Naive thymus-derived CD4-positive, alpha-beta T cell (primary cell): ENCODE measurements around the gene RAB11A. TPM values are rescaled to one million over a fixed set of nuclear protein-coding genes. Genes with fewer than 3 reads are reported as not detected.

Experiments
- ATAC-seq: fragments of 150-1000 bp; cut with Tn5 transposase; 2 replicates; pipeline ENCODE4 v1.10.0; 2021; ENCODE audit warnings: mild to moderate bottlenecking, moderate library complexity
- CTCF ChIA-PET: fragments of 350-600 bp; sonication (Branson Sonifier 250); formaldehyde crosslinking; loops from one replicate; lab custom pipeline; 2021; ENCODE audit warnings: antibody characterized with exemption; lab: Charles Lee
- POLR2A ChIA-PET: fragments of 350-600 bp; sonication (Branson Sonifier 250); formaldehyde crosslinking; loops from one replicate; lab custom pipeline; 2021; ENCODE audit warnings: antibody characterized with exemption, inconsistent platforms; lab: Charles Lee
- DNase-seq, 9 donors: peaks; one replicate each; pipeline versions ENCODE4 v3.0.0 to v3.0.0-alpha.2; 2020 to 2022; ENCODE audit warnings: mixed read lengths in 1 of 9
- H3K27ac ChIP-seq: one replicate; pipeline ENCODE4 v1.7.0; 2013; ENCODE audit warnings: mild to moderate bottlenecking, low read depth, low read length, moderate library complexity
- H3K27me3 ChIP-seq, 2 donors: one replicate each; pipeline ENCODE4 v1.7.0; 2013; ENCODE audit warnings: low read length in 2 of 2, mild to moderate bottlenecking in 2 of 2, moderate library complexity in 2 of 2; ENCODE audit not compliant: control insufficient read depth in 2 of 2, insufficient read depth in 2 of 2
- H3K36me3 ChIP-seq, 3 experiments: 1 replicate in 2 of 3; 2 replicates in 1 of 3; pipeline ENCODE4 v1.7.0; 2013; ENCODE audit warnings: low read length in 3 of 3, mild to moderate bottlenecking in 3 of 3, moderate library complexity in 1 of 3; ENCODE audit not compliant: insufficient read depth in 3 of 3, control insufficient read depth in 2 of 3
- H3K4me1 ChIP-seq, 2 donors: one replicate each; pipeline ENCODE4 v1.7.0; 2013; ENCODE audit warnings: low read length in 2 of 2, mild to moderate bottlenecking in 2 of 2, moderate library complexity in 1 of 2; ENCODE audit not compliant: control insufficient read depth in 2 of 2, insufficient read depth in 2 of 2
- H3K4me3 ChIP-seq: 2 replicates; pipeline ENCODE4 v1.7.0; 2013; ENCODE audit warnings: mild to moderate bottlenecking, low read length
- H3K9me3 ChIP-seq, 3 experiments: 1 replicate in 2 of 3; 2 replicates in 1 of 3; pipeline ENCODE4 v1.7.0; 2013; ENCODE audit warnings: low read length in 3 of 3; ENCODE audit not compliant: control insufficient read depth in 2 of 3
- H3K27ac Mint-ChIP-seq, 9 donors: one replicate each; pipeline ENCODE4 v1.8.0; 2020 to 2022; ENCODE audit warnings: mixed read lengths in 9 of 9, mild to moderate bottlenecking in 8 of 9, moderate library complexity in 5 of 9, inconsistent platforms in 2 of 9
- H3K27me3 Mint-ChIP-seq, 5 donors: one replicate each; pipeline ENCODE4 v1.8.0; 2021 to 2022; ENCODE audit warnings: mixed read lengths in 5 of 5, mild to moderate bottlenecking in 1 of 5
- H3K36me3 Mint-ChIP-seq, 5 donors: one replicate each; pipeline ENCODE4 v1.8.0; 2020 to 2022; ENCODE audit warnings: mixed read lengths in 5 of 5, mild to moderate bottlenecking in 3 of 5, inconsistent platforms in 1 of 5
- H3K4me1 Mint-ChIP-seq, 7 donors: one replicate each; pipeline ENCODE4 v1.8.0; 2020 to 2022; ENCODE audit warnings: mixed read lengths in 7 of 7, mild to moderate bottlenecking in 3 of 7, inconsistent platforms in 1 of 7
- H3K4me3 Mint-ChIP-seq, 10 donors: one replicate each; pipeline ENCODE4 v1.8.0; 2020 to 2022; ENCODE audit warnings: mild to moderate bottlenecking in 10 of 10, mixed read lengths in 10 of 10, moderate library complexity in 6 of 10, inconsistent platforms in 2 of 10
- H3K9me3 Mint-ChIP-seq, 11 donors: one replicate each; pipeline ENCODE4 v1.8.0; 2020 to 2022; ENCODE audit warnings: mixed read lengths in 11 of 11, mild to moderate bottlenecking in 4 of 11, inconsistent platforms in 1 of 11, moderate library complexity in 1 of 11
- intact Hi-C, 2 donors: fragments of 100-400 bp; cut with micrococcal nuclease; formaldehyde crosslinking; loops; one replicate each; pipeline ENCODE4 v1.15.1; 2023
- polyA plus RNA-seq, 2 donors: library from polyadenylated mRNA; unstranded; fragments of 300-500 nt; fragmentation: Illumina TruSeq; gene quantifications; one replicate each; pipeline ENCODE4 v1.2.3, GENCODE V29; 2021
- total RNA-seq, 6 experiments: library from RNA in 5 of 6; stranded (reverse) in 5 of 6; gene quantifications; 1 replicate in 5 of 6; 2 replicates in 1 of 6; pipeline ENCODE4 v1.2.3 and lab custom pipeline; 2021 to 2026

RAB11A gene
- total and polyA plus RNA-seq, 7 experiments from 2014 or later = 80.9 to 224 (median 112) TPM

DNA sequence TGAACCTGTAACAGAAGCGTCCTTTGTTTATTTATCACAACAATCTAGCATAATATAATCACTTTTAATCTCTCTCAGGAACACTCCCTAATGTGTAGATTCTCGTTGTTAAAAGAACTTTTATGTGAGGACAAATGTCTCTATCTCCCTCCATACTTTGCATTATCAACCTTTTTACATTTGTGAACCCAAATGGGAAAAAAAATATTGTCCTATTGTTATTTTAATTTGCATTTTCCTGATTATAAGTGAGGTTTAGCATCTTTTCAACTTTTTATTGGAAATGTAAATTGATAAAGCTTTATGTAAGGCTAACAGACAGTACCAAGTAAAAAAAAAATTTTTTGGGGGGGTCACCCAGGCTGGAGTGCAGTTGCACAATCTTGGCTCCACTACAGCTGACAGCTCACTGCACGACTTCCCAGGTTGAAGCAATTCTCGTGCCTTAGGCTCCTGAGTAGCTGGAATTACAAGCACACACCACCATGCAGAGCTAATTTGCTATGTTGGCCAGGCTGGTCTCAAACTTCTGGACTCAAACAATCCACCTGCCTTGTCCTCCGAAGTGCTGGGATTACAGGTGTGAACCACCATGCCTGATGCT, 44.2 kb upstream of the RAB11A start:
- Mint-ChIP-seq H3K4me3 (no peak overlapping the region), H3K27me3 (no peaks in the 10 kb centered on the region), H3K36me3 (peaks cover 0 to 5% (median 0%) of the 10 kb centered on the region in 5 donors), H3K9me3 (no peaks in the 10 kb centered on the region), H3K4me1 (peaks cover 35 to 73% (median 53%) of the 10 kb centered on the region in 7 donors), H3K27ac (peak overlapping the region in 2 of 9 donors; percentile 36 to 37)
- POLR2A ChIA-PET = interaction anchor here (1.5 to 1.6 kb wide), 3 partner anchors 8 to 44 kb away, joined by 3 to 6 read pairs (median 4); partner anchors contain the start of gene RAB11A
- CTCF ChIA-PET = interaction anchor here (0.8 to 1.5 kb wide), 2 partner anchors 9 to 33 kb away, joined by 3 to 4 read pairs; partner anchors contain the start of gene DENND4A
- peaks cover 30 to 45% of the 10 kb centered on the region in 2 donors for H3K4me1 ChIP-seq
- intact Hi-C loops = no loop called here
- no peak overlapping the region for H3K27ac ChIP-seq
- H3K36me3 ChIP-seq = no peaks in the 10 kb centered on the region
- no peak for DNase-seq
- H3K9me3 ChIP-seq = no peaks in the 10 kb centered on the region
- H3K4me3 ChIP-seq = no peak overlapping the region
- no peak for ATAC-seq
- no peaks in the 10 kb centered on the region for H3K27me3 ChIP-seq

DNA sequence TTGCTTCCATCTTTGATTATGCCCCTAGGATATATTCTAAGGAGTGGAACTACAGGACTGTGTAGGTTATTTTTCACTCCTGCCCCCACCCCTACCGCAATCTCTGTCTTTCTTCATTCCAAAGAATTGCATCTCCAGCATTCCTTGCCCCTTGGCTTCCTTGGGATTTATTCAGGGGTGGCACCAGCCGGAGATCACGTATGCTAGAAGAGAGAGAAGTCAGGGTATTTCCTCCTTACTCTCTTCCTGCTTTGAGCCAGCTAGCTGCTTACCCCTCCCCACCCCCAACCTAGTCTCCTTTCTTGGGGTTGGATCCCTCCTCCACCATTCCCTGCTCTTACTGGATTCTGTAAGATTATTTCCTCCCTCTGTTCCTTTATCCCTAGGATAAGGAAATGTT, 42.2 kb upstream of the RAB11A start:
- Histone ChIP-seq H3K4me1 (peaks cover 31 to 42% of the 10 kb centered on the region in 2 donors), H3K4me3 (peak overlapping the region; percentile 25), H3K27ac (peak overlapping the region; percentile 78), H3K27me3 (no peaks in the 10 kb centered on the region), H3K36me3 (no peaks in the 10 kb centered on the region), H3K9me3 (no peaks in the 10 kb centered on the region)
- Mint-ChIP-seq H3K27ac (peak overlapping the region; percentile 86 to 99 (median 96)), H3K9me3 (no peaks in the 10 kb centered on the region), H3K27me3 (no peaks in the 10 kb centered on the region), H3K36me3 (peaks cover 0 to 5% (median 0%) of the 10 kb centered on the region in 5 donors), H3K4me3 (peak overlapping the region; percentile 60 to 85 (median 74)), H3K4me1 (peaks cover 31 to 69% (median 51%) of the 10 kb centered on the region in 7 donors)
- POLR2A ChIA-PET = interaction anchor here (1.1 to 2.3 kb wide), 4 partner anchors 11 to 36 kb away, joined by 3 to 23 read pairs (median 4); partner anchors contain the start of gene DENND4A
- peak; percentile 32 for ATAC-seq
- intact Hi-C loops = no loop called here
- CTCF ChIA-PET = interaction anchor here (0.6 to 1.2 kb wide), 3 partner anchors 18 to 100 kb away, joined by 3 to 6 read pairs (median 4); no protein-coding TSS in a partner anchor
- peak in 5 of 9 donors; percentile 32 to 43 (median 40) for DNase-seq

- Histone ChIP-seq H3K4me3 (peak overlapping the region; percentile 39), H3K27ac (peak overlapping the region; percentile 78), H3K9me3 (no peaks in the 10 kb centered on the region), H3K36me3 (no peaks in the 10 kb centered on the region), H3K4me1 (peaks cover 44 to 57% of the 10 kb centered on the region in 2 donors), H3K27me3 (no peaks in the 10 kb centered on the region)
- H3K4me3 Mint-ChIP-seq = peak overlapping the region; percentile 52 to 84 (median 74)
- H3K27me3 Mint-ChIP-seq = no peaks in the 10 kb centered on the region
- no peaks in the 10 kb centered on the region for H3K9me3 Mint-ChIP-seq
- ChIA-PET CTCF (interaction anchor here (0.7 to 1.4 kb wide), 12 partner anchors 8 to 187 kb away, joined by 3 to 9 read pairs (median 4); partner anchors contain the start of gene DENND4A), POLR2A (interaction anchor here (0.5 to 1.5 kb wide), 9 partner anchors 10 to 92 kb away, joined by 3 to 31 read pairs (median 5); partner anchors contain the start of genes DENND4A and RAB11A)
- DNase-seq = peak in 7 of 9 donors; percentile 64 to 85 (median 77)
- intact Hi-C loops = loop anchor here (1.0 to 2.0 kb wide), 8 partner anchors 9 to 218 kb away; partner anchors contain the start of genes DENND4A (in 1 of the 2), INTS14 (in 1 of the 2) and RAB11A (in 1 of the 2)
- peaks cover 0 to 5% (median 0%) of the 10 kb centered on the region in 5 donors for H3K36me3 Mint-ChIP-seq
- peak; percentile 90 for ATAC-seq
- H3K4me1 Mint-ChIP-seq = peaks cover 43 to 77% (median 64%) of the 10 kb centered on the region in 7 donors
- peak overlapping the region; percentile 90 to 99 (median 96) for H3K27ac Mint-ChIP-seq
These were observed 40.7 kb upstream of the RAB11A start for GRCh38 chr15:65828585-65828984.

- intact Hi-C loops = loop anchor here (1.0 to 2.0 kb wide), 7 partner anchors 22 to 218 kb away; partner anchors contain the start of genes INTS14 (in 1 of the 2) and RAB11A (in 1 of the 2)
- H3K36me3 Mint-ChIP-seq = peaks cover 0 to 5% (median 0%) of the 10 kb centered on the region in 5 donors
These were observed 40.0 kb upstream of the RAB11A start for GRCh38 chr15:65829130-65829764.

DNA sequence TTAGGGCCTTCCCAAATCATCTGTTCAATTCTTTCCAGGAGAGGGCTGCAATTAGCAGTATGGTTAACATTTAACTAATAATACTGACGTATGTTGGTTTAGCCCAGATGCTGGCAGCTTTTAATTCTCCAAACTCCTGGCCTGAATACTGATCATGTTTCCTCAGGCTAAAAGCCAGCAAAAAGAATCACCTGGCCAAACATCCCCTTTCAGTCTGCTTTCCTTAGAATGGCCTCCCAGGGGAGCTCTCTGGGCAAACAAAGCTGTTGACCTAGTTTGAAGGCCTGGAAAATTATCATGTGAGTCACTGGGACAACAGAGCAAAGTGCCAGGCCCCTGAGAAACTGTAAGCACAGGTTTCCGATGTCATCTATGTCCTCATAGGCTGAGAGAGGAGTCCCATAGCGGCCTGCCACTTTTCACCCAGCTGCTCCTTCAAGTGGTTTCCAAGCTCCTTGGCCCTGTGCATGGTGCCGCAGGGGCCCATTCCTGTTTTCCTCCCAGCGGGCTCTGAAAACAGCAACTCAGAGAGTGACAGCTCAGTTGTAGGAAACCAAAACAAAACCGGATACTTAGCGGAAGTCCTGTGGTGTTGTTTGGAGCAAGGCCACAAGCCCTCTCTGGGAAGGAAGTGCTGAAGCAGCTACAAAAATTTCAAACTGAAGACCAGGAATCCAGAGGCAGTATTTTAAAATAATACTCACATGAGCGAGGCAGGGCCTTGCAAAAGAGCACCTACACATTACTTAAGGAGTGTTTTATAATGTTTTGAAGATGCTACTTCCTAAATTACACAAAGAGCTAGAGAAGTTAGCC, 36.5 kb upstream of the RAB11A start:
- Histone ChIP-seq H3K4me1 (peaks cover 42 to 50% of the 10 kb centered on the region in 2 donors), H3K9me3 (no peaks in the 10 kb centered on the region), H3K27ac (peak overlapping the region; percentile 68), H3K4me3 (peak overlapping the region; percentile 19), H3K27me3 (no peaks in the 10 kb centered on the region), H3K36me3 (no peaks in the 10 kb centered on the region)
- H3K9me3 Mint-ChIP-seq = no peaks in the 10 kb centered on the region
- no peaks in the 10 kb centered on the region for H3K27me3 Mint-ChIP-seq
- H3K27ac Mint-ChIP-seq = peak overlapping the region; percentile 87 to 99 (median 95)
- peaks cover 0 to 5% (median 0%) of the 10 kb centered on the region in 5 donors for H3K36me3 Mint-ChIP-seq
- peaks cover 31 to 70% (median 59%) of the 10 kb centered on the region in 7 donors for H3K4me1 Mint-ChIP-seq
- H3K4me3 Mint-ChIP-seq = peak overlapping the region; percentile 73 to 87 (median 83)
- intact Hi-C loops = loop anchor here (1.0 to 2.0 kb wide), 2 partner anchors 14 to 40 kb away; partner anchors contain the start of gene DENND4A (in 1 of the 2)
- POLR2A ChIA-PET = interaction anchor here (0.5 to 6.6 kb wide), 11 partner anchors 9 to 752 kb away, joined by 3 to 67 read pairs (median 4); partner anchors contain the start of genes DENND4A and RAB11A
- DNase-seq (peak; percentile 27 to 69 (median 63)), ATAC-seq (peak; percentile 67)
- CTCF ChIA-PET = interaction anchor here (0.5 to 1.3 kb wide), 11 partner anchors 9 to 302 kb away, joined by 3 to 11 read pairs (median 4); partner anchors contain the start of genes DENND4A, HACD3 and RAB11A

More at GRCh38 chr15:65829130-65829764, 40.0 kb upstream of the RAB11A start:
- no peaks in the 10 kb centered on the region for H3K27me3 Mint-ChIP-seq
- H3K4me1 Mint-ChIP-seq = peaks cover 45 to 81% (median 64%) of the 10 kb centered on the region in 7 donors
- H3K4me3 Mint-ChIP-seq = peak overlapping the region; percentile 52 to 84 (median 74)
- DNase-seq (peak in 7 of 9 donors; percentile 37 to 73 (median 61)), ATAC-seq (peak; percentile 65)
- Histone ChIP-seq H3K9me3 (no peaks in the 10 kb centered on the region), H3K27ac (peak overlapping the region; percentile 78), H3K27me3 (no peaks in the 10 kb centered on the region), H3K4me3 (peak overlapping the region; percentile 39), H3K4me1 (peaks cover 51 to 60% of the 10 kb centered on the region in 2 donors), H3K36me3 (no peaks in the 10 kb centered on the region)
- peak overlapping the region; percentile 90 to 99 (median 96) for H3K27ac Mint-ChIP-seq
- CTCF ChIA-PET = interaction anchor here (0.7 to 1.4 kb wide), 12 partner anchors 9 to 188 kb away, joined by 3 to 9 read pairs (median 4); partner anchors contain the start of gene DENND4A
- POLR2A ChIA-PET = interaction anchor here (0.6 to 1.5 kb wide), 9 partner anchors 10 to 60 kb away, joined by 4 to 31 read pairs (median 5); partner anchors contain the start of genes DENND4A and RAB11A
- no peaks in the 10 kb centered on the region for H3K9me3 Mint-ChIP-seq
